Stimulated activated CD4-positive, alpha-beta T cell treated with anti-CD3 and anti-CD28 coated beads, TNF-alpha, amount 100 ng/mL, for 4 hours (primary cell): ENCODE data around the gene IRX2.

Experiments
- DNase-seq, 3 experiments: peaks; one replicate each; pipeline ENCODE4 v3.0.0-alpha.2; 2020; ENCODE audit warnings: low read depth in 3 of 3

Gene IRX2

DNA sequence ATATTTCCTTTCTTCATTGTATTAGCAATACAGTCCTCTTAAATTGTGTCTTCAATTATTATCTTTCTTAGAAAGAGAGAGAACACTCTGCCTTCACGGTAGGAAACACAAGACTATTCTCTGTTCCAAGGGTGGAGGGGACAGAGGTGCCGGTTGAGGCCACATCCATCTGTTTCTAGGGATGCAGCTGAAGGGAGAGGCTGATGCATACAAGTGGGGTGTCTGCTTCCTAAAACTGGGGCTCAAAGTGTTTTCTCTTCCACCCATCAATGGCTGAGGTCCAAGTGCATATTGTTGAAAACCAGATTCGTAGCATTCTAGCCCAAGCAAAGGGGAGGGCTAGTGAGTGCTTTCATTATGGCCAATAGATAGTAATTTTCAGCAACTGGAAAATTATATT, 9.5 kb downstream of the IRX2 start:
- no peak for DNase-seq

DNA sequence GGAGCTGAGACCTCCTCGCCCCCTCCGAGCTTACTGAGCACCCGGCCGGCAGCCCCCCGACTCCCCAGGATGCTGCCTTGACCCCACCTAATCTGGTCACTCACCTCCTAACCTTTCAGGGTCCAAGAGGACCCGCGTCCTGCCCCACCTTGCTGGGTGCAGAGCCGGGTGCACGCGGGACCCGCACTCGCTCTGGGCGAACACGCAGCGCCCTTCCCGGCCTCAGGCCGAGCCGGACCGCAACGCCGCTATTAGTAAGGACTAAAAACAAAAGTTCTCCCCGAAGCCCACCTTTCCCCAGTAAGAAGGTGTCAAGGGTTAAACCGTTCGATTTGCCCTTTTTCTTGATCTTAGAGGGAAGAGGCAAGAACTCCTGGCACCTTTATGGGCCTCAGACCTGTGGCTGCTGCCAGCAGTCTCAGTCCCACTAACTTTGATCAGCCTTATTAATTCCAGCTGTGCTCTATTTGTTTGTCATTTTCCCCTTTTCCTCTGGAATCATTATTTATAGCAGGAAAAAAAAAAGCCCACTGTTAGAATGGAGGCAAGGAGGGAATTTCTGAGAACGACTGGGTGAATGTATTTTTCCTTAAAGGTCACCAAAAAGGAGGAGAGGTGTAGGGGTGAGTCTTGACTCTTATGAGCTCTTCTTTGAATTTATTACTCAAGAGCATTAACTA, 10.5 kb downstream of the IRX2 start:
- DNase-seq = no peak

DNA sequence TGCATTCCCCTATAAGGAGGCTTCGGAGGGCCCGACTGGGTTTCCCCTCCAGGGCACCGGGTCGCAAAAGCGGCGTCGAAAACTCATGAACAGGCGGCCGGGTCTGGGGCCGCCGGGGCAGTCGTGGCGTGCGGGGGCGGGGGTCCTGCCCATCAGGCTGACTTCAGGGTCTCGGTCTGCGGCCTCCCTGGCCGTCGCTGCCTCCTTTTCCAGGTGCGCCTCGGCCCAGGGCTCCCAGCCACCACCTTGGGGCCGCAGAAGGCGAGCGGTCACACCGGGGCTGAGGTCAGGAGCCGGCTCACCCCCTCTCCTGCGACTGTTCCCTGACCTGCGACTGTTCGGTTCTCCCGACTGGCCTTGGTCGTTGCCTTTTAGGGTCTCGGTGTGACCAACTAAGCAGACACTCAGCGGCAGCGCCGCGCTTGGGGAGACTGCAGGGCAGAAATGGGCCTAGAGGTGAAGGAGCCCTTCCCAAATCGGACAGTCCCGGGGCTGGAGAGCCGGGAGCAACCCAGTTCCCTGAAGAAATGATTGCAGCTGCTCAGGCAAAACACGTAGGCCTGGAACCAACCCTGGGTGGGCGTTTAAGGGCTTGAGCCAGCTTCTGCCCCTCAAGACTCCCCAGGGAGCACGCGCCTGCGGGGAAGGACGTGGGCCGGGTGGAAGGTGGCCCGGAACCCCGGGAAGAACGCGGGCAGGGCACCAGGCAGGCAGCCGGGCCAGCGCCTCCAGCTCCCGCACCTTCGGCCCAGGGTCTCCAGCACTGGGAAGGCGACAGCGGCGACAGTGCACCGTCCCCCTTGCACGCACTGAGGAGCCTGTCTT, 11.2 kb downstream of the IRX2 start:
- DNase-seq = no peak

DNA sequence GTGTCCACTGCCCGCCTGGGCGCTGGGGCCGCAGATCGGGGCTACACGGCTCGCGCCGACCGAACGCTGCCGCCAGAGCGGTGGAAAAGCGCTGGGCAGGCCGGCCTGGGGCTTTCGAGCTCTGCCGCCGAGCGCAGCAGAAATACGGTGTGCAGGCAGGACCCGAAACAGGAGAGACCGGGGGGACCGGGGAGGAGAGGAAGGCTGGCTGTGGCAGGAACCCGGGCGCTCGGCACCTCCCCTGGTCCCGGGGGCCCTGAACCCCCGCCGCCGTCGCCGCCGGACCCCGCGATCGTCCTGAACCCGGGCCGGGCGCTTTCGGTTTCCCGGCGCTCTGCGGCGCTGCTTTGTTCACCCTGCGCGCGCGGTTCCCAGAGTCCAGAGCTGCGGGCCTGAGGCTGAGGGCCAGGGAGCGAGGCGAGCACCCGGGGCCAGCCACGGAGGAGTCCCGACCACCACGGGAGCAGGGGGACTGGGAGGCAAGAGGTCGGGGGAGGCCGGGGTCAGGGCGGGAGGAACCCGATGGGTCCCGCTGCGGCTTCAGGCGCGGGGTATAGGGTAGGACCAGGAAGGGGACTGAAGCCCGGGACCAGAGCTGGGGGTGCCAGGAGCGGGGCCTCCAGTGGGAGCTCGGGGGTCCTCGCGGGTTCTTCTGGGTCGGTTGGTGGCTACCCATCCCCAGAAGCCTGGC, 12.0 kb downstream of the IRX2 start:
- no peak for DNase-seq

DNA sequence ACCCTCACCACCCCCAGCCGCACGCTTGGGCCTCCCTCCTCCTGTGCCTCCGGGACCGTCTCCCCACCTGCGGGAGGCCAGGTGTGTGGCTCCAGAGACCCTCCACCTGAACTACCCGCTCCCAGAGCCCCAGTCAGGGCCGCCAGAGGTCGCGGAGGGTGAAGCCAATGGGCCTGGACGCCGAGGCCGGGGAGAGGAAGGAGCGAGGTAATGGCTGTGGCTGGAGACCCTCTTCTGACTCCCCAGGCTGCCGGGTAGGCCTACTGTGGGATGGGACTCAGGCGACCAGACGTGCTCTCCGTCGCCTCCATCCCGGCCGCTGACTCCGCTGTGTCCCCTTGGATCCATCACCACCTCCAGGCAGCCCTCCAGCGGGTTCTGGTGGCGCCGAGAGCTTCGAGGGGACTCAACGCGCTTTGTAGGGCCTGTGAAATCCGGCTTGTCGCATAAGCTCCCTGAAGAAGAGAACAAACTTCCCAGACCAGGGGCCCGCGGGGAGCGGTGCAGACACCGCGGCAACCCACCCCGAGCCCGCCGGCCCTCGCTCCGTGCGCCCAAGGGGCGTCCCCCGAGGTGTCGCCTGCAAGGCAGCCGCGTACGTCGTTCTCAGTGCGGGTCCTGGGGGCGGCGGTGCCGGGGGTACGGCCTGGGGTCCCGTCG, 12.6 kb downstream of the IRX2 start:
- no peak for DNase-seq

DNA sequence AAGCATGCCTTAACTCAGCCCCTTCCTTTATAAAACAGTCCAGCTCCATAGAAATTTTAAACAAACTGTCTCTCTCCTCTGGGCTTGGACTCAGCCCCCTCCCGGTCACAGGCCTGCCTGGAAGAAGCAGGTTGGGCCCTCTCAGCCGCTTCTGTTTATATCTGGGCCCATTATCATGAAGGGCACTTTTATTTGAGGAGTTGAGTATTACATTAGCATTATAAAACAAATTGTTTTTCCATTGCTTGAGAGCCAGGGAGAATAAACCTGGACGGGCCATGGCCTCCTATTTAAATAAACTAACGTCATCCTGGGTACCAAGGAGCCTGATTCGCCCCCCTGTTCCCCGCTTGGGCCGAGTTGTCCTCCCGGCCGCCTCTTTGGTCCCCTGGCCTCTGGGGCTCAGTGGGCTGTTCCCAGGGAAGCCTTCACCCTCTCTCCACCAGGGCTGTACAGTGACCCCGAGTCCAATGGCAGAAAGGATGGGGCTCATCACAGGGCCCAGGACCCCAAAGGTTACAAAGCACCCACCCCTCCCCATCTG, 13.2 kb downstream of the IRX2 start:
- no peak for DNase-seq

DNA sequence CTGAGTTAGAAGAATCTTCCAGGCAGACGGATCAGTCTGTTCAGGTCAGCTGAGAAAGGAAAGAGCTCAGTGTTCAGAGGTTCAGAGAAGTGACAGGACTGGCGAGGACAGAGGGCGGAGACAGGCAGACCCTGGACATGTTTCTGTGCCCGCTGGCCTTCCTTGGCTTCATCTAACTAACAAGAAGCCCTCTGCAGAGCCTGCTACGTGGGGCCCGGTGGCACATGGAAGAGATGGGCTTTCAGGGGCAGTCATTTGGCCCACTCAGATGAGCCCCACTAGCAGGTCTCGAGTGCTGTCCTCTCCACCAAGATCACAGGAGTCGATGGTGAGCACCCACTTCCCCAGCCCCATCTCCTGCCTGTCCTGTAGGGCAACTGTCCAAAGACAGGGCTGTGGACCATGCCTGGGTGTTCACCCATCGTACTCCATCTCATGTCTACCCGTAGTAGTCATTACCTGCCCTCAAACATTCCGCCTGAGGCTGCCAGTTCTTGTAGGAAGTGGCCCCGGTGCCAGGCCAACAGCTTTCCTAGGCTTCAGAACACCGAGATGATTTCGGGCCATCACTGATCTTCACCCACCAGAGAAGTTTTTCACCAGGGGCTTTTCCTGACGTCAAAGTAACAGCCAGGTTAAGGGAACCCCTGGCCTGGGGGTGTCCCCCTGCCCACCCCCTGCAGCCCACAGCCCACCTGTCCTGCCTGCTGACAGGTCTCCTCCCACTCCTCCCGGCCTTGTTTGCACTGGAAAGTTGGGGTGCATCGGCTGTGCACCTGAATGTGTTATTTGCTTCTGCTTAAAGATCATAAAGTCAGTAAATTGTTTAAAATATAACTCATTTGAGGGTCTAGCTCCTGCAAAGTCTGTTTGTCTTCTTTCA, 14.0 kb downstream of the IRX2 start:
- DNase-seq = no peak

DNA sequence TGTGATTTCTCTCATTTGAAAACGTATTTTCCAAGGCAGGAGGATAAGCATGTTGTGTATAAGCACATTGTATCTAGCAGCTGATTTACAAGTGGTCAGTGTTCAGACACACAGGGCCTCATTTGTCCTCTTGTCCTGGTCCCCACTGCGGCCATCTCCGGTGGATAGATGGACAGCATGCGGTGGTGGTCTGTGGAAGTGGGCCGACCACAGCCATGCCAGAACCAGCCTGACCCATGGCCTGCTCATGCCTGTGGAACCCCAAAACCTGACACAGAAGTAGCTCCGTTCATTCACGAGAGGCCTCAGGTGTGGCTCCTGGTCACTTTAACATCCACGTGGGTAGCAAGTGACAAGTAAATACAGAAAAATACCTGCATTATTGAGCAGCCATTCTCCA, 14.6 kb downstream of the IRX2 start:
- no peak for DNase-seq

DNA sequence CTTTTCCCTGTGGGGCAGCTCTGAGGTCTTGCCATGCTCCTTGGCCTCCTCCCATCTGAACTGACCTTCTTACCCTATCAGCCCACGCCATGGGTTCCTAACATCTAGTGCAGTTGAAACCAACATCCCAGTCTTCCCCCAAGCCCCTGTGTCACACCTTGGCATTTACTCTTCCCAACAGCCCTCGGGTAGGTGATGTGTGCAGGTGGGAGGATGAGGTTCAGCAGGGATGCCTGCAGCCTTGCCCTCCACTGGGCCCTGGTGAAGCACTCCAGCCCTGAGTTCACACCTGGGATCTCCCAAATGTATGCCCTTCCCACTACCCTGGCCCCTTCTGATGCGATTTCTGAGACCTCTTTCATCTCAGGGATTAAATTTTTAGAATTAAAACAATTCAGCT, 15.5 kb downstream of the IRX2 start:
- DNase-seq = no peak

DNA sequence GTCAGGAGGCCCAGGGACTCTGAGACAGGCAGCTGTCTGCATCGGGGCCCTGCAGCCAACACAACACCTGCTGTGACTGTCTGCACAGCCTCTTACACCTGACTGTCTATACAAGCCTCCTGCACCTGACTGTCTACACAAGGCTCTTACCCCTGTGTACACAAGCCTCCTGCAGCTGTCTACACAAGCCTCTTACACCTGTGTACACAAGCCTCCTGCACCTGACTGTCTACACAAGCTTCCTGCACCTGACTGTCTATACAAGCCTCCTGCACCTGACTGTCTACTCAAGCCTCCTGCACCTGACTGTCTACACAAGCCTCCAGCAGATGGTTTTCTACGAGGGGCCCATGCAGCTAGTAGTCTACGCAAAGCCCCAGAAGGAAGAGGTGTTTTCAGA, 18.6 kb downstream of the IRX2 start:
- DNase-seq = no peak

DNA sequence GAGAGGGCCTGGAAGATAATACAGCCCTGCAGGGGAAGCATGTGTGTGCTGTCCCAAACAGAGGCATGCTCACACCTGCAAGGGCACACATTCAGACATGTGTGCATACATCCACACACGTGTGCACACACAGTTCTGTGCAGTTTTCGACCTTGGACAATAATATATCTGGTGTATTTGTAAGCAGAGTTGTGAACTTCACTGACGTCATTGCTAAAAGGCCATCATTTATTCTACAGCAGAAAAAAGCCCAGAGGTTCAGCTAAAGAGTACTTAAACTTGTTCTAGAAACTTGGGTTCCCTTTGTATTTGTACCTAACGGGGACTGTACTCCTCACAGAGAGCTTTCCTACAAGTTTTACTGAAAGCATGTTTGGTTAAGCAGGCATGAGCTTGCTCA, 19.5 kb downstream of the IRX2 start:
- DNase-seq = no peak

DNA sequence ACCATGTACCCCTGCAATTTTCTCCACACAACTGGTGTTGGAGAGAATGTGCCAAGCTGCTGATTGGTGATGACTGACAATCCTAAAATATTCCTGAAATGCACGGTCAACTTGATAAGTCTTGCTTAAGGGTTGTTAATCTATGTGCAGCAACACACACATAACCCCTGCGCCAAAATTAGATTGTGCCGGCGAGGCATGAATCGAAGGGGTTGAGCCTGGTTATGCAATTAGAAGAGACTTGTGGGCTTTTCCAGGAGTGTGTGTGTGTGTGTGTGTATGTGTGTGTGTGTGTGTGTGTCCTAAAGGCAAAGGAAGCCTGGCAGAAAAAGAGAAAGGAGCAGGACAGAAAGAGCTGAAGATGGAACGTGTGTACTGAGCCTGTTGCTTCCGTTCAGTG, 22.3 kb downstream of the IRX2 start:
- DNase-seq = no peak

DNA sequence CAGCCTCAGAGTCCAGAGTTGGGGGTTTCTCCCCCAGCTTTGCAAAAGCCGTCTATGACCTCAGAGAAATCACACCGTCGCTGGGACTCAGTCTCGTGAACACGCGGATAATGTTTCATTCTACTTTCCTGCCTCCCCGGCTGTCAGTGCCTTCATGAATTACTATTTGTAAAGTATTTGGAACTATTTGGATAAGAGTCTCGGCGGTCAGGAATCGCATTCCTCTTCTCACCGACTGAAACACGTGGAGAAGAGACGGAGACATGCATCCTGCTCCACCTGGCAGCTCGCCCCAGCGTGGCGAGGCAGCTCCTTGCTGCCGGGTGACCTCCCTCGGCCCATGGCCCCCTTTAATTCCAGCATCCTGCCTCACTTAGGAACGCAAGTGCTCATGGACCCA, 23.9 kb downstream of the IRX2 start:
- no peak for DNase-seq

DNA sequence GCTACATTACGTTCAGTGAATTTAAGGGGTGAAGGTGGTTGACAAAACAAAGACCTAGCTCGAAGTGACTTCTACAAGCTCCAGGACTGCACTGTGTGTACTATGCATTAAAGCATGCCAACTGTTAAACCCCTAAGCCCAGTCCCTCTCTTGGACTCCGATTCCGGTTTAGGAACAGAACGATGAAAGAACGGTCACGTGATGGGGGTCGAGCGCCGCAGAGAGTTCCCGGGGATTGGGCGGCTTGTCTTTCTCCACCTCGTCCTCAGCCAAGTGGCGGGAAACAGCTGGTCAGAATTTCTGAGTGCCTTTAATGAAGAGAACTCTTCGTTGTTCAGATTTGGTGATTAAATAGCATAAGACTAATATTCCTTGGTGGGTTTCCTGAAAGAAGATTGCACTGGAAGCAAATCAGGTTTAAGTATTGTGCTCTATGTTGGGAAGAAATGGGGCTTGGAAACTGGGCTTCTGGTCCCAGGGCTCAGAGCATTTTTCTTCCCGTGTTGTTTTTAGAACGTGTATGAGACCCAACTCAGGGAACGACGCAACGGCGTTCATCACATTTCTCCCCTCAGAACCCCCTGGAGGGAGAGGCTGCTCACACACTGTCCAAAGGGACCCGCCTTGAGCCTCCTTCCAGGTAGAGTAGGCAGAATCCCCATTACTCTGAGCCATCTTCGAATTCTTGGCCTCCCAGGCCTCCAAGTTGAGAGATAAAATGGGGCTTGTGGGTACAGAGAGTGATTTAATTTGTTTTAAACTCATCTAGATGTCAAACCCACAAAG, 25.3 kb downstream of the IRX2 start:
- no peak for DNase-seq

DNA sequence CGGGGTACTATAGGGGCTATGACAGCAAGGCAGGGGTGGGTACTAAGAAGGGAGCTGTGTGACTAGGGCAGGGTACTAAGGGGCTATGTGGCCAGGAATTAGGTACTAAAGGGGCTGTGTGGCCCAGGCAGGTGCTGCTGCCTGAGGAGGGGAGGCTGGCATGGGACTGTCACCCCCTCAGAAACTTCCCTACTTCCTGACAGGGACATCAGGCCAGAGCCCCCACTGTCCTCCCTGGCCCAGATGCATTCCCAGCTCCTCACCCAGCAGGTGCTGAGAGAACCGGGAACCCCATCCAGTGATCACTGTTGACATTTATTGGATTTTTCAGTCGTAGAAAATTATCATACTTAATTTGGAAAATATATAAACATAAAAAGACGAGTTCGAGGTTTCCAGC, 26.6 kb downstream of the IRX2 start:
- DNase-seq = no peak

DNA sequence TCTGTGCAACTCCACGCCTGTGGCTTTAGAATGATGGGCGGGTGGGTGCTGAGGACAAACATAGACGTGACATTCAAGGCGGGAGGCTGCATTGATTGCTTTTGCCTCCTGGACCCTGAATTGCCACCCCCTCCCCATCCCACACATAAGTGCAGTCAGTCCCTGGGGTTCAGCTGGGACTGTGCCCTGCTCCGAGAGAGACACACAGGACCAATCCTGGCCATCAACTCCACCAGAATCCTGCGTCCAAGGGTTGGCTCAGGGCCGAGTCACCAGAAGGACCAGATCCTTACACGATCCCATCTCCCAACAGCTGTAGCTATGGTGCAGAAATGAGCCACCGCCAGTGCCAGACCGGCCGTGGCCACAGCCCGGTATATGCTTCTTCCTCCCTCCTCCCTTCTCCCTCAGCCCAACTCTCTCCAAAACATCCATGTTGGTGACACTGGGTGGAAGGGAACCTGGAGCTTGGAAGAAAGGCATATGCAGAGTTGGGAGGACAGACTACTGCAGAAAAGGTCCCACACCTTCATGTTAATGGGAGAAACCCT, 27.4 kb downstream of the IRX2 start:
- no peak for DNase-seq

DNA sequence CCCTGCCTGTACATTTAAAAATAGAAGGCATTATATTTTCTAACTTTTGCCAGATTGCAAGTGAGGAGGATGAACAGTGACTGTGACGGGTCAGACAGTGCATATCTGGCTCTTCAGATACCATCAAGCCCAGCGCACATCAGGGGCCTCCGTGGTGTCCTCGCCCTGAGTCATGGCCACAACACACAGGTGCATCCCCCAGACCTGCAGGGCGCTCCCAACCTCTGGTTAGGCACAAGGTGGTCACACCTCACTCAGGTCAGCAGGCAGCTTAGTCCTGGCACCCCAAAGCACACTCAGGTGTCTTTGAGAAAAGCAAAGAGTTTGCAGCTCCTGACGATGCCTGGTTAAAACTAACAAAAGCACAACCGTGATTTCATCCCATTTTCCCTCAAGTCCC, 28.6 kb downstream of the IRX2 start:
- DNase-seq = no peak

DNA sequence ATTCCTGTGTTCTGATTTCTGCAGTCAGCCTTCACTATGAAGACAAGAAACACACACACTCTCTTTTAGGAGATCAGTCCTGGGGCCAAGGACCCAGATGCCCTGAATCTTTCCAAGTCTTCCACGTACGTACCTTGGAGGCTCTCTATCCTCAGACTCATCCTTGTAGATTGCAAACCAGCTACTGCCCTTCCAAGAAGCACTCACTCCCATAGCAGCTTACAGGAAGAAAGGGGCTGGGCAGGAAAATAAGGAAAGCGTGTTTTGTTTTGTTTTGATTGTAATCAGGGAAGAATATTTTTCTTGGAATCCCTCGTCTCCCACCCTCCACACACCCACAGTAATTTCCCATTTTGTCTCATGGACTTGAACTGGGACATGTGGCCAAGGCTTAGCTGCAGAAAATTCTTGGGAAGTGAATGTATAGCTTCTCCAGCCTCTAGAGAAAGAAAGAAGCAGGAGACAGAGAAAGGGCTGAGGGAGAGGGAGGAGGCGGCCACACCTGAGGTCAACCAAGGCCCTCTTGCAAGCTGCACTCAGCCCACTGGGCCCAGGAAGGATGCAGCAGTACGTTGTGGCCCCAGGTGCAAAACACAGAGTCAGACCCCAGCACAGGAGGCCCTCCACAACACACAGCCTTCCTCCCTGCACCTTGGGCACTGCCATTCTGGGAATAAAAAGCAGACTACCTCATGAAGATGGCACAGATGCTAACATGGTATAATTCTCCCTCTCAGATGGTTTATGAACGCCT, 29.9 kb downstream of the IRX2 start:
- no peak for DNase-seq

DNA sequence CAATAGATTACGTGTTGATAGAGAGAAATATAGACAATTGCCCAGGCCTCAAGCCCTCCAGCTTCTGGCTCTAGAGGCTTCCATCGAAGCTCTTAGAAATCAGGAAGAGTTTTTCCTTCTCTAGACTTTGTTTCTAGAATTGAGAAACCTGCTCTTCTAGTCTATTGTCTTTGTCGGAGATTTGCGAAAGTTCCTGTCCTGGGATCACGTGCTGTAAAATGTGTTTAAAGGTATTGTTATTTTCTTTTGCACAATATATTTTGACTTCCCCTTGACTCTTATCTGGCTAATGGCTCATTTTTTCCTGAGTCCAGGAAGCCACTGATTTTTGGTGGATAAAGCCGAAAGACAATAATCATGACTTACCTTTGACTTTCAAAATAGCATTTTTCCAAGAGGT, 32.1 kb downstream of the IRX2 start:
- DNase-seq = no peak
